GM23338 (cell line): ENCODE results near the gene ABCC5. TPM values are rescaled to one million over a fixed set of nuclear protein-coding genes. Genes with fewer than 3 reads are reported as not detected.

Experiments used
- ATAC-seq: fragments of 200-7000 bp; cut with Tn5 transposase; 3 replicates; pipeline ENCODE4 v1.9.1; 2020
- DNase-seq: peaks from one replicate; pipeline ENCODE4 v3.0.0-alpha.2; 2015; ENCODE audit warnings: low spot score
- H2AFZ ChIP-seq: fragments of 200-600 bp; sonication (generic); 2 replicates; pipeline ENCODE4 v1.8.0; 2016; ENCODE audit warnings: antibody characterized with exemption, mild to moderate bottlenecking, moderate library complexity
- H3F3A ChIP-seq: fragments of 200-600 bp; sonication (generic); replicated peaks from 2 replicates; pipeline ENCODE4 v1.8.0; 2017; ENCODE audit warnings: antibody characterized with exemption, mixed run types, low read depth
- H3K27ac ChIP-seq: fragments of 200-600 bp; sonication (generic); 2 replicates; pipeline ENCODE4 v1.6.1; 2016; ENCODE audit warnings: low read depth
- H3K27me3 ChIP-seq: fragments of 200-600 bp; sonication (generic); 2 replicates; pipeline ENCODE4 v1.8.0; 2016; ENCODE audit warnings: mild to moderate bottlenecking, mixed run types, moderate library complexity; ENCODE audit not compliant: insufficient read depth
- H3K36me3 ChIP-seq: fragments of 200-600 bp; sonication (generic); 2 replicates; pipeline ENCODE4 v1.8.0; 2016; ENCODE audit warnings: mild to moderate bottlenecking; ENCODE audit not compliant: insufficient read depth
- H3K4me1 ChIP-seq: fragments of 200-600 bp; sonication (generic); 2 replicates; pipeline ENCODE4 v1.8.0; 2016; ENCODE audit warnings: mild to moderate bottlenecking, moderate library complexity; ENCODE audit not compliant: insufficient read depth
- H3K4me2 ChIP-seq: fragments of 200-600 bp; sonication (generic); 2 replicates; pipeline ENCODE4 v1.7.1; 2017; ENCODE audit warnings: mixed run types
- H3K4me3 ChIP-seq: fragments of 200-600 bp; sonication (generic); 2 replicates; pipeline ENCODE4 v1.6.1; 2016; ENCODE audit warnings: mixed run types
- H3K79me2 ChIP-seq: fragments of 200-600 bp; sonication (generic); replicated peaks from 2 replicates; pipeline ENCODE4 v1.8.0; 2017; ENCODE audit warnings: mild to moderate bottlenecking; ENCODE audit not compliant: insufficient read depth
- H3K9me2 ChIP-seq: fragments of 200-600 bp; sonication (generic); 2 replicates; pipeline ENCODE4 v1.8.0; 2017; ENCODE audit not compliant: insufficient read depth
- H4K20me1 ChIP-seq: fragments of 200-600 bp; sonication (generic); replicated peaks from 2 replicates; pipeline ENCODE4 v1.8.0; 2017; ENCODE audit warnings: mild to moderate bottlenecking; ENCODE audit not compliant: insufficient read depth
- H3K27ac Mint-ChIP-seq: 2 replicates; pipeline ENCODE4 v1.8.0; 2020; ENCODE audit warnings: inconsistent platforms, mild to moderate bottlenecking, moderate library complexity, mixed read lengths
- H3K27me3 Mint-ChIP-seq: 3 replicates; pipeline ENCODE4 v1.8.0; 2022; ENCODE audit warnings: low read depth, mild to moderate bottlenecking, moderate library complexity, mixed read lengths, inconsistent platforms; ENCODE audit not compliant: insufficient read depth, poor library complexity
- H3K36me3 Mint-ChIP-seq: 3 replicates; pipeline ENCODE4 v1.8.0; 2021; ENCODE audit warnings: low read depth, mild to moderate bottlenecking, inconsistent platforms, moderate library complexity, mixed read lengths
- H3K4me1 Mint-ChIP-seq: 3 replicates; pipeline ENCODE4 v1.8.0; 2020; ENCODE audit warnings: mild to moderate bottlenecking, inconsistent platforms, mixed read lengths
- H3K4me3 Mint-ChIP-seq: 3 replicates; pipeline ENCODE4 v1.8.0; 2021; ENCODE audit warnings: moderate library complexity, mild to moderate bottlenecking, inconsistent platforms, mixed read lengths
- H3K9me3 Mint-ChIP-seq: 3 replicates; pipeline ENCODE4 v1.8.0; 2020; ENCODE audit warnings: moderate library complexity, mild to moderate bottlenecking, inconsistent platforms, mixed read lengths
- CREB1 ChIP-seq: fragments of 250-450 bp; sonication (Bioruptor Pico); IDR thresholded peaks from 2 replicates; pipeline ENCODE4 v1.5.0; 2020; ENCODE audit warnings: low read depth, mild to moderate bottlenecking, moderate library complexity
- CTCF ChIP-seq, 2 experiments: fragments of 200-600 bp in 1 of 2; sonication (generic) in 1 of 2; conservative IDR thresholded peaks; 2 replicates each; pipeline versions ENCODE4 v1.5.1 to v1.6.1; 2016 to 2017; ENCODE audit warnings: antibody characterized with exemption in 2 of 2, low read depth in 2 of 2, mild to moderate bottlenecking in 2 of 2, moderate library complexity in 1 of 2
- ETS1 ChIP-seq: IDR thresholded peaks from 2 replicates; pipeline ENCODE4 v1.6.1; 2016; ENCODE audit warnings: antibody characterized with exemption
- EZH2 ChIP-seq: fragments of 200-600 bp; sonication (generic); IDR thresholded peaks from one replicate; pipeline ENCODE4 v1.8.0; 2017; ENCODE audit warnings: antibody characterized with exemption, mild to moderate bottlenecking, low read depth; ENCODE audit not compliant: unreplicated experiment
- EZH2phosphoT487 ChIP-seq: fragments of 200-600 bp; sonication (generic); IDR thresholded peaks from one replicate; pipeline ENCODE4 v1.8.1; 2018; ENCODE audit warnings: antibody characterized with exemption; ENCODE audit not compliant: unreplicated experiment
- JUNB ChIP-seq: IDR thresholded peaks from one replicate; pipeline ENCODE4 v1.6.1; 2016; ENCODE audit warnings: antibody characterized with exemption; ENCODE audit not compliant: unreplicated experiment
- NANOG ChIP-seq: IDR thresholded peaks from 2 replicates; pipeline ENCODE4 v1.6.1; 2016; ENCODE audit warnings: antibody characterized with exemption, borderline replicate concordance
- POLR2AphosphoS5 ChIP-seq: IDR thresholded peaks from 2 replicates; pipeline ENCODE4 v1.6.1; 2016; ENCODE audit warnings: antibody characterized with exemption, low read depth
- REST ChIP-seq: IDR thresholded peaks from one replicate; pipeline ENCODE4 v1.6.1; 2018; ENCODE audit warnings: antibody characterized with exemption; ENCODE audit not compliant: unreplicated experiment
- STAT1 ChIP-seq: IDR thresholded peaks from one replicate; pipeline ENCODE4 v1.6.1; 2016; ENCODE audit warnings: antibody characterized with exemption; ENCODE audit not compliant: unreplicated experiment
- ZNF114 ChIP-seq: fragments of 250-450 bp; sonication (Bioruptor Pico); IDR thresholded peaks from 2 replicates; pipeline ENCODE4 v1.5.0; 2020; ENCODE audit warnings: mild to moderate bottlenecking, moderate library complexity
- ZNF331 ChIP-seq: fragments of 250-450 bp; sonication (Bioruptor Pico); IDR thresholded peaks from 2 replicates; pipeline ENCODE4 v1.5.0; 2020; ENCODE audit warnings: low read depth, mild to moderate bottlenecking, moderate library complexity
- ZNF462 ChIP-seq: fragments of 250-450 bp; sonication (Bioruptor Pico); IDR thresholded peaks from 2 replicates; pipeline ENCODE4 v1.5.0; 2020; ENCODE audit warnings: mild to moderate bottlenecking, moderate library complexity
- polyA plus RNA-seq: library from polyadenylated mRNA; unstranded; fragments of >200 nt; fragmentation: Nextera tagmentation; extraction: Ambion mirVana; gene quantifications from 2 replicates; pipeline ENCODE4 v1.2.1, GENCODE V29; 2016
- total RNA-seq: library from RNA; depleted of rRNA; stranded (reverse); fragments of >200 nt; shearing (Covaris generic); gene quantifications from 2 replicates; pipeline ENCODE4 v1.2.3, GENCODE V29; 2014

The ABCC5 gene
- total and polyA plus RNA-seq, 2 experiments from 2014 or later: 14.0 to 39.9 TPM

GRCh38 chr3:184031187-184031792, 13.6 kb upstream of the ABCC5 start, which contains the start of gene HTR3D:
Gene HTR3D (plus strand): TSS chr3:184031742. CDS start chr3:184031742, 0 bp downstream.
- no peaks in the 10 kb centered on the region; the same call in 2 of the 3 replicates for H3K9me3 Mint-ChIP-seq
- no peaks in the 10 kb centered on the region for H3K79me2 ChIP-seq
- no peaks in the 10 kb centered on the region for H3K36me3 Mint-ChIP-seq
- H3K27ac Mint-ChIP-seq: no peak within 1 kb of the TSS
- H3K4me3 Mint-ChIP-seq: no peak within 1 kb of the TSS
- H3K4me3 ChIP-seq: no peak within 1 kb of the TSS
- H2AFZ ChIP-seq: peak within 1 kb of the TSS; percentile 47; the same call in 1 of the 2 replicates
- H3K4me1 ChIP-seq: no peaks in the 10 kb centered on the region
- H3K9me2 ChIP-seq: no peaks in the 10 kb centered on the region
- ATAC-seq (no peak), DNase-seq (no peak)
- no peak within 1 kb of the TSS for H3K27ac ChIP-seq
- H3K27me3 ChIP-seq: no peaks in the 10 kb centered on the region
- H3F3A ChIP-seq: no peaks in the 10 kb centered on the region
- peaks cover 4% of the 10 kb centered on the region for H3K27me3 Mint-ChIP-seq
- TF ChIP-seq POLR2AphosphoS5: no peak
- TF ChIP-seq CREB1 (CRISPR knock-in tag): no peak
- no peak for TF ChIP-seq ETS1
- TF ChIP-seq ZNF462 (CRISPR knock-in tag): no peak
- no peak for TF ChIP-seq JUNB
- no peak for TF ChIP-seq ZNF114 (CRISPR knock-in tag)
- TF ChIP-seq CTCF (conservative IDR thresholded peaks at IDR 0.05; ENCODE audit: low read depth in 2 of 2): no peak
- no peak for TF ChIP-seq NANOG
- TF ChIP-seq REST: no peak
- no peak for TF ChIP-seq STAT1
- TF ChIP-seq ZNF331 (CRISPR knock-in tag): no peak
- TF ChIP-seq EZH2: no peak
- no peak for TF ChIP-seq EZH2phosphoT487
- no peak within 1 kb of the TSS for H3K4me2 ChIP-seq
- H4K20me1 ChIP-seq: no peaks in the 10 kb centered on the region
- H3K4me1 Mint-ChIP-seq: no peaks in the 10 kb centered on the region
- no peaks in the 10 kb centered on the region for H3K36me3 ChIP-seq
